SK-N-SH treated with all-trans-retinoic acid at 6 μM for 48 hours (cell line): Measurements from ENCODE around the gene CAPN11.

ENCODE experiments used
- ARNTL ChIP-seq: fragments of 450-650 bp; formaldehyde crosslinking; IDR thresholded peaks from 2 replicates; pipeline ENCODE4 v1.5.0; 2020; ENCODE audit warnings: low read depth, mild to moderate bottlenecking, moderate library complexity, borderline replicate concordance
- CREB5 ChIP-seq: fragments of 250-450 bp; sonication (Bioruptor Pico); IDR thresholded peaks from 2 replicates; pipeline ENCODE4 v1.5.1; 2020; ENCODE audit warnings: low read depth, mild to moderate bottlenecking, moderate library complexity
- GLIS3 ChIP-seq: fragments of 250-450 bp; sonication (Bioruptor Pico); IDR thresholded peaks from 2 replicates; pipeline ENCODE4 v1.5.0; 2020; ENCODE audit warnings: mild to moderate bottlenecking, moderate library complexity
- PATZ1 ChIP-seq: fragments of 250-450 bp; sonication (Bioruptor Pico); IDR thresholded peaks from 2 replicates; pipeline ENCODE4 v1.8.0; 2020; ENCODE audit warnings: mild to moderate bottlenecking, moderate library complexity, borderline replicate concordance
- TCF4 ChIP-seq: fragments of 250-450 bp; sonication (Bioruptor Pico); IDR thresholded peaks from 2 replicates; pipeline ENCODE4 v1.8.0; 2021; ENCODE audit warnings: mild to moderate bottlenecking, moderate library complexity, borderline replicate concordance
- ZFP30 ChIP-seq: fragments of 450-650 bp; formaldehyde crosslinking; IDR thresholded peaks from 2 replicates; pipeline ENCODE4 v1.5.0; 2022; ENCODE audit warnings: mild to moderate bottlenecking, moderate library complexity

- TF ChIP-seq GLIS3 (CRISPR knock-in tag): no peak
- no peak for TF ChIP-seq ZFP30 (CRISPR knock-in tag)
- TF ChIP-seq CREB5 (CRISPR knock-in tag): no peak
- TF ChIP-seq PATZ1 (CRISPR knock-in tag): no peak
- no peak for TF ChIP-seq TCF4 (CRISPR knock-in tag)
- TF ChIP-seq ARNTL: no peak
Measured at GRCh38 chr6:44146685-44147084, 11.9 kb upstream of the CAPN11 start.
